ENCODE measurements around the gene RGL2. TPM values are rescaled to one million over a fixed set of nuclear protein-coding genes. Genes with fewer than 3 reads are reported as not detected.

RGL2 gene
- total and polyA plus RNA-seq, 10 of the 15 experiments (the other 5 are each of a cell fraction or from before 2014, with no cell fraction given): 0.84 to 21.2 (median 6.8) TPM

GRCh38 chr6:33288921-33289783, 9.6 kb downstream of the RGL2 start, which contains the start of the genes PFDN6 and WDR46 (continued):
- TF ChIP-seq SPI1 (IDR thresholded peaks at IDR 0.05; ENCODE audit: borderline replicate concordance, insufficient read depth, low read depth, low read length) (no peak; the same call in 1 of the 2 replicates), HSF1 (IDR thresholded peaks at IDR 0.05; ENCODE audit: low read depth, low read length) (no peak), POLR2A (IDR thresholded peaks at IDR 0.05; ENCODE audit: low read depth, low read length) (peak; percentile 65), ASH2L (IDR thresholded peaks at IDR 0.05; ENCODE audit: borderline replicate concordance, low read depth) (no peak), MTA3 (IDR thresholded peaks at IDR 0.05; ENCODE audit: borderline replicate concordance, low read length) (no peak), MXI1 (IDR thresholded peaks at IDR 0.05; ENCODE audit: low read depth, low read length) (peak; percentile 99), FOXM1 (IDR thresholded peaks at IDR 0.05; ENCODE audit: low read depth, low read length) (no peak), E2F8 (IDR thresholded peaks at IDR 0.05; ENCODE audit: low read depth, partially characterized antibody) (peak; percentile 94), SREBF1 (IDR thresholded peaks at IDR 0.05; ENCODE audit: low read length) (peak; percentile 83), NR2C1 (IDR thresholded peaks at IDR 0.05) (peak; percentile 99), SP1 (IDR thresholded peaks at IDR 0.05; ENCODE audit: low read depth, low read length) (no peak), JUND (IDR thresholded peaks at IDR 0.05; ENCODE audit: low read depth, low read length) (no peak), BCL11A (IDR thresholded peaks at IDR 0.05; ENCODE audit: low read depth, low read length) (no peak), USF2 (IDR thresholded peaks at IDR 0.05; ENCODE audit: borderline replicate concordance, low read depth, low read length) (no peak), TBL1XR1 (IDR thresholded peaks at IDR 0.05; ENCODE audit: low read depth, low read length) (0 out of 2 replicates have a peak, but pooled peaks have one; percentile 25), SMAD5 (IDR thresholded peaks at IDR 0.05; ENCODE audit: low read depth) (0 out of 2 replicates have a peak, but pooled peaks have one; percentile 23), WRNIP1 (IDR thresholded peaks at IDR 0.05; ENCODE audit: borderline replicate concordance, low read depth, low read length) (no peak), NFYB (IDR thresholded peaks at IDR 0.05; ENCODE audit: insufficient read depth, low read depth, low read length) (peak; percentile 89), ZSCAN29 (IDR thresholded peaks at IDR 0.05) (no peak), NKRF (conservative IDR thresholded peaks at IDR 0.05) (peak; percentile 98), NR2C2 (IDR thresholded peaks at IDR 0.05; ENCODE audit: borderline replicate concordance, control insufficient read depth, insufficient read length, low read depth) (peak; percentile 84)
